Islet precursor cell (in vitro differentiated cells): Measurements from ENCODE around the gene SSUH2.
A peak's percentile ranks its signal among the peaks of the same experiment; 100 is the strongest.
"Not testable (repeated sequence)": the region's sequence is repeated elsewhere in the genome, so short reads cannot be mapped to it uniquely, and the experiment has no call there.

ENCODE experiments used
- DNase-seq: peaks from one replicate; pipeline ENCODE4 v3.0.0-alpha.2; 2018

The SSUH2 gene

DNA sequence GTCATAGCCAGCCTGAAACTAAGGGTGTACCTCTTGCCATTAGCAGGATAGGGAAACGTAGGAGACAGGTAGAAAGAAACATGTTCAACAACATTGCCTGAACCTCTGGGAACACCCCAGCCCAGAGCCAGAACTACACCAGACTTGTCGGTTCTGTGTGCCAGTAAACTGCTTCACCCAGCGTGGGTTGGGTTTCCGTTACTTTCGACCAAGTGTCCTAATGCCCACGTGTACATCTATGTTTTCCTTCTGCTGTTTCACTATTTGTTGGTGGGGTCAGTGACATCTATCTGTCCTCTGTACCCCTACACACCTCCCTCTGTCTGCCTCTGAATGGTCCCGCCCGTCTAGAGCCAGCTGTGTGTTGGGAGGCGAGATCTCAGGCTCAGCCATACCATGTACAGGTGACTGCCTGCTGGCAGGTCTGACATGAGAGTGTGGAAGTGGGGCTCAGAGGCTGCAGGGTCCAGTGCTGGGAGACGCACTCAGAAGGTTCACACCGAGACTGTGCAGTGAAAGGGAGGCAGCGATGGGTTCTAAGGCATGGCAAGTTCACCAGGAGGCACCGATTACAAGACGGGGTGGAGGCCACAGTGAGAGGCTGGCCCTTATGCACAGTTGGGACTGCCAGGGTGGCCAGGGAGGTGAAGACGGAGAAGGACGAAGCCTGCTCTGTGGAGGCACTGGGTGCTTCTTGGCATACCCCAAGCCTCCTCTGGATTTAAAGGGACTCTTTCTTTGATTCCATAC lies 36.4 kb downstream of the SSUH2 start:
- DNase-seq: no peak

DNA sequence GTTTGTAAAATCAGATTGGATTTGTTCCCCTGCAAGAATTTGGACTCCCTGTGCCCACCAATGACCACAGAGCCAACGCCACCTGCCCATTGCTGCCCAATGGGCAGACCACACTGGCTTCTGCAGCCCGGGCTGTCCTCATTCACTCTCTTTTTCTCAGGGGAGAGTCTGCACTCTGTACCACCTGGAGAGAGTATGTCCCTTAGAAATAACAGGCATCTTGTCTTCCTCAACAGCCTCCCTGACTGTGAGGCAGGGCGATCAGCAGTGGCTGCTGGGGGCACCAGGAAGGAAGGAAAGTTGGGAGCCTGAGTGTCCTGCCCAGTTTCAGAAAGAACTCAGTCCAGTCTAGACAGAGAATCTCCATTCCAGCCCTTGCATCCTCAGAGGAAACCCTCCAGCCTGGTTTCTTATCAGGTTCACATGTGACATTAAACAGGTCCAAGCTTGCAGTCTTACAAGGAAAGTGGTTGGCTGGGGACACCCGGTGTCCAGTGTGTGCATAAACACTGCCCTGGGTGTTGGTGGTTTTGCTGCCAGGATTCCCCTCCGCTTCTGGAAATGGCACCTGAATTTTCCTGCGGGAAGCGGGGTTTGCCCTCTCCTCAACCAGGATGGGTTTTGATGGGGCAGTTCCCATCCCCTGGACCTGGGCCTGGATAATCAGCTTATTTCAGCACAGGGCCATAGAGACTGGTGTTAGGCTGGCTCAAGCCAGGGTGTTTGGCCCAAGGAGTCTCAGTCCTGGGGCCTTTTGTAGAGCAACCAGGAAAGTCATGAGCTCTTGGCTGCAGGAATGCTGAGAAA lies 37.2 kb downstream of the SSUH2 start:
- peak; percentile 93 for DNase-seq

DNA sequence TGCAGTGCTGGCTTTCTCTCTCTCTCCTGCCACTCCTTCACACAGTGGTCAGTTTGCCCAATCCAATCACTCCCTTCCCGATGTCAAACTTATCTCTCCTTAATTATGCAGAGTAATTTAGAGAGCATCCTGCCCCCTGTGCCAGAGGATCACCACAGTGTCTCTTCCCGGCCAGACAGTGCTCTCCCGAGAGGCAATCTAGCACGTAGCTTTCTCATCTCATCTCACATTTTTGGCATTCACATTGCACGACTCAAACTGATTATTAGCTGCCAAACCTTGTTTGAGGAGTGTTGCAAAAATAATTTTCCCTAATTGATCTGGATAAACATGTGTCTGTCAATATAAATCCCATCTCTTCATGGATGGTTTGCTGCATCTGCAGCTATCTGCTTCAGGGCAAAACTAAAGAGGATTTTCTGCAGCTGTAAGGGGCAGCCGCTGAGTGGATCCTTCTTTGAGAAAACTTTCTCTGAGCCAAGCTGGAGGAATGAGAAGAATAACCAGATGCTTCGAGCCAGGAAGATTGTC lies 37.8 kb downstream of the SSUH2 start:
- peak; percentile 73 for DNase-seq

- no peak for DNase-seq
Measured at GRCh38 chr3:8604988-8605387, 39.6 kb downstream of the SSUH2 start.

- no peak for DNase-seq
Measured at GRCh38 chr3:8604006-8604405, 40.6 kb downstream of the SSUH2 start.

- DNase-seq: no peak
Measured at GRCh38 chr3:8603115-8603710, 41.4 kb downstream of the SSUH2 start.

DNA sequence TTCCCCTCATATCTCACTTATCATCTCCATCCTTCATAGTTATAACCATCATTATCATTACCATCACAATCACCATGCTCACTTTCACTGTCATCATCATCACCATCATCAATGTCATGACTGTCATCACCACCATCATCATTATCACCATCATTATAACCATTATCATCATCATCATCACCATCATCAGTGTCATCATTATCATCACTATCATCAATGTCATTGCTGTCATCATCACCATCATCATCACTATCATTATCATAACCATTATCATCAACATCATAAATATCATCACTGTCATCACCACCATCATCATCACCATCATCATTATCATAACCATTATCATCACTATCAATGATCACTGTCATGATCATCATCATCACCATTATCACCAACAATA lies 44.1 kb downstream of the SSUH2 start:
- DNase-seq: no peak

GRCh38 chr3:8599146-8599545 lies 45.5 kb downstream of the SSUH2 start:
- DNase-seq: no peak

GRCh38 chr3:8597219-8597853 lies 47.3 kb downstream of the SSUH2 start:
- DNase-seq: no peak

- peak; percentile 42 for DNase-seq
Measured at GRCh38 chr3:8596321-8597218, 48.0 kb downstream of the SSUH2 start.

GRCh38 chr3:8595695-8596115 lies 48.9 kb downstream of the SSUH2 start:
- DNase-seq: peak; percentile 29

GRCh38 chr3:8595252-8595651 lies 49.3 kb downstream of the SSUH2 start:
- peak; percentile 16 for DNase-seq

GRCh38 chr3:8593021-8593827 lies 51.4 kb downstream of the SSUH2 start:
- peak; percentile 41 for DNase-seq

DNA sequence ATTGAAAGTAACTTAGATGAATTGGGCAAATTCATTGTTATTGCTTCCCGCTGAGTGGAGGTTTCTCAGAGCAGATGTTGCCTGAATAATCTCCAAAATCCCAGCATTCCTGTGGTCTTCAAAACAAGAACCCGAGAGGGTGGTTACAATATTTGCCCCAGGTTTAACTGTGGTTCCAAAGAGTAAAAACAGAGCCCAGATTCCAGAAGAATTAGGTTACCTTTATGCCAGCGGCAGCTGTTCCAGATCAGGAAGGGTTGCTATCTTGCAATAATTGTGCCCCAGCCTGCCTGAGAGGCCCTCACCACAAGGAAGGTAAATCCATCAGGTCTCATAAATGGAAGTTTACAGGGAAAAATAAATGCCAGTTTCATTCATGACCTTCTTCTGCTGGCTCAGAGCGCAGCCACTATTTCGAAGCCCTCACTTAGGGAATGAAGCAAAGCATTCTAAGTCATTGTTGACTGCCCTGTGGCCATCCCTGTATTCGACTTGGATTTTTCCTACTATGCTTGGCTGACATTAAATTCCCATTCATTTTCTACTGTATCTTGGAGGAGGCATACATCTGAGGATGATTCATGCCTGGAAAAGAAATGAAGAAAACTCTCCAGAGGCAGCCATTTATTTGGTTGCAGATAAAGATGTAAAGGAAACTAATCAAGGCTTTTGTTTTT lies 54.6 kb downstream of the SSUH2 start:
- peak; percentile 60 for DNase-seq

- peak; percentile 54 for DNase-seq
Measured at GRCh38 chr3:8584661-8585060, 59.9 kb downstream of the SSUH2 start.

- DNase-seq: peak; percentile 32
Measured at GRCh38 chr3:8581806-8582445, 62.7 kb downstream of the SSUH2 start.

- DNase-seq: peak; percentile 42
Measured at GRCh38 chr3:8581373-8581772, 63.2 kb downstream of the SSUH2 start.

GRCh38 chr3:8580434-8580833 lies 64.2 kb downstream of the SSUH2 start:
- DNase-seq: not testable (repeated sequence)

DNA sequence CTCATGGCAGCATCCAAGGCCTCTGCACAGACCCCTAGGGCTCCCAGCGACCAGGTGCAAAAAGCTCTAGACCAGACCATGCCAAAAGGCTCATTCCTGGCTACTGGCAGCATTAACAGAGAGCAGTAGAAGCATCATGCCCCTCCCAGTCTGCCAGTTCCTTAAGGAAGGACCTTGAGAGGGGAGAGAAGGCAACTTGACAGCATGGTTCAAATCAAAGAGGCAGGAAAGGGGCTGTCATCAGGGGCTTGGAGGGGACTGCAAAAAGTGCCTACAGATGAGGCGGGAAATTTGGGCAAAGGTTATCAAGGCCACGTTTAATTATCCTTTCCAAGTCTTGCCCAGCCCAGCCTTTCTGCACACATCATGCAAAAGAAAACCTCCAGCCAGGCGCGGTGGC lies 64.7 kb downstream of the SSUH2 start:
- DNase-seq: peak; percentile 39

- peak; percentile 43 for DNase-seq
Measured at GRCh38 chr3:8579096-8579495, 65.5 kb downstream of the SSUH2 start.
